SK-N-SH (cell line): ENCODE measurements around the gene CSNK2A1. TPM values are rescaled to one million over a fixed set of nuclear protein-coding genes. Genes with fewer than 3 reads are reported as not detected.

Experiments used
- CTCF ChIA-PET: fragments of 300-600, 350-600 bp; formaldehyde crosslinking; extraction: SDS; loops from one replicate; lab custom pipeline; 2021; lab: Yijun Ruan, JAX
- POLR2A ChIA-PET: fragments of 350-600 bp; sonication (Branson Sonifier 250); formaldehyde crosslinking; extraction: SDS; loops from one replicate; lab custom pipeline; 2020; ENCODE audit warnings: antibody characterized with exemption, inconsistent platforms; lab: Yijun Ruan, JAX
- DNase-seq: peaks from one replicate; pipeline ENCODE4 v3.0.0; 2012
- H2AFZ ChIP-seq: fragments of 200-600 bp; sonication (generic); 2 replicates; pipeline ENCODE4 v1.8.1; 2016; ENCODE audit warnings: antibody characterized with exemption, mild to moderate bottlenecking, low read depth
- H3F3A ChIP-seq: fragments of 200-600 bp; sonication (generic); replicated peaks from 2 replicates; pipeline ENCODE3; 2016; ENCODE audit warnings: antibody characterized with exemption, mild to moderate bottlenecking; ENCODE audit not compliant: insufficient read depth
- H3K27ac ChIP-seq, 2 experiments: fragments of 200-500 bp in 1 of 2; fragments of 200-600 bp in 1 of 2; sonication (Bioruptor generic) in 1 of 2; sonication (generic), shearing (Covaris generic) in 1 of 2; 2 replicates each; pipeline versions ENCODE4 v1.5.1 to v1.6.1; 2014 to 2016; ENCODE audit warnings: low read depth in 2 of 2, inconsistent platforms in 1 of 2, low read length in 1 of 2, mild to moderate bottlenecking in 1 of 2, mixed read lengths in 1 of 2
- H3K27me3 ChIP-seq: fragments of 200-600 bp; sonication (generic), shearing (Covaris generic); 2 replicates; pipeline ENCODE4 v1.6.1; 2016; ENCODE audit warnings: mixed run types; ENCODE audit not compliant: insufficient read depth
- H3K36me3 ChIP-seq, 2 experiments: fragments of 200-500 bp in 1 of 2; fragments of 200-600 bp in 1 of 2; sonication (Bioruptor generic) in 1 of 2; sonication (generic) in 1 of 2; replicated peaks in 1 of 2; 2 replicates each; pipeline versions ENCODE3 to v1.5.1; 2014 to 2016; ENCODE audit warnings: low read length in 1 of 2, mild to moderate bottlenecking in 1 of 2; ENCODE audit not compliant: insufficient read depth in 2 of 2, control insufficient read depth in 1 of 2
- H3K4me1 ChIP-seq, 2 experiments: fragments of 200-500 bp in 1 of 2; fragments of 200-600 bp in 1 of 2; sonication (Bioruptor generic) in 1 of 2; sonication (generic), shearing (Covaris generic) in 1 of 2; 2 replicates each; pipeline versions ENCODE4 v1.5.1 to v1.6.1; 2014 to 2016; ENCODE audit warnings: low read depth in 1 of 2, low read length in 1 of 2, mixed run types in 1 of 2; ENCODE audit not compliant: insufficient read depth in 2 of 2, control insufficient read depth in 1 of 2
- H3K4me2 ChIP-seq: fragments of 200-600 bp; sonication (generic), shearing (Covaris generic); 2 replicates; pipeline ENCODE4 v1.6.1; 2017; ENCODE audit warnings: mixed run types
- H3K4me3 ChIP-seq, 2 experiments: fragments of 200-500 bp in 1 of 2; fragments of 200-600 bp in 1 of 2; sonication (Bioruptor generic) in 1 of 2; sonication (generic), shearing (Covaris generic) in 1 of 2; 2 replicates each; pipeline versions ENCODE4 v1.5.1 to v1.8.1; 2014 to 2016; ENCODE audit warnings: low read depth in 2 of 2, inconsistent platforms in 1 of 2, low read length in 1 of 2, mild to moderate bottlenecking in 1 of 2, mixed read lengths in 1 of 2, moderate library complexity in 1 of 2
- H3K79me2 ChIP-seq: fragments of 200-600 bp; sonication (generic); 2 replicates; pipeline ENCODE4 v1.8.1; 2017; ENCODE audit warnings: mild to moderate bottlenecking; ENCODE audit not compliant: insufficient read depth
- H3K9ac ChIP-seq: fragments of 200-600 bp; sonication (generic); 2 replicates; pipeline ENCODE4 v1.6.1; 2017; ENCODE audit warnings: mixed run types
- H3K9me2 ChIP-seq: fragments of 200-600 bp; sonication (generic); 2 replicates; pipeline ENCODE4 v1.6.1; 2017; ENCODE audit warnings: mixed run types
- H3K9me3 ChIP-seq: fragments of 200-600 bp; sonication (generic); 2 replicates; pipeline ENCODE4 v1.6.1; 2017; ENCODE audit warnings: mixed run types, mild to moderate bottlenecking, moderate library complexity
- H4K20me1 ChIP-seq: fragments of 200-600 bp; sonication (generic); 2 replicates; pipeline ENCODE4 v1.6.1; 2017; ENCODE audit warnings: mild to moderate bottlenecking, mixed run types; ENCODE audit not compliant: insufficient read depth
- ELF1 ChIP-seq: IDR thresholded peaks from 2 replicates; pipeline ENCODE4 v1.4.0; 2012
- MAX ChIP-seq: IDR thresholded peaks from 2 replicates; pipeline ENCODE4 v1.4.0; 2012; ENCODE audit warnings: low read depth
- MEF2A ChIP-seq: IDR thresholded peaks from 2 replicates; pipeline ENCODE4 v1.4.0; 2012; ENCODE audit warnings: low read depth, borderline replicate concordance
- NRF1 ChIP-seq: IDR thresholded peaks from 2 replicates; pipeline ENCODE4 v1.6.1; 2012; ENCODE audit warnings: low read depth, mild to moderate bottlenecking, low read length
- POLR2AphosphoS5 ChIP-seq: IDR thresholded peaks from 2 replicates; pipeline ENCODE4 v1.6.1; 2012; ENCODE audit warnings: low read depth, low read length
- RCOR1 ChIP-seq: fragments of 150-350 bp; IDR thresholded peaks from 2 replicates; pipeline ENCODE4 v1.6.1; 2017; ENCODE audit warnings: antibody characterized with exemption, low read length
- SIN3A ChIP-seq: IDR thresholded peaks from 2 replicates; pipeline ENCODE4 v1.6.1; 2012; ENCODE audit warnings: low read depth, mild to moderate bottlenecking, low read length, moderate library complexity, borderline replicate concordance
- TAF1 ChIP-seq: IDR thresholded peaks from 2 replicates; pipeline ENCODE4 v1.6.1; 2012; ENCODE audit warnings: low read depth, mild to moderate bottlenecking, low read length, moderate library complexity, borderline replicate concordance
- WGBS: methylation state at CpG from one replicate; pipeline ENCODE4 v1.1.6; 2017; ENCODE audit warnings: low lambda C conversion rate; 5-methylcytosine and 5-hydroxymethylcytosine counted together
- polyA plus RNA-seq, 3 experiments: library from polyadenylated mRNA; depleted of rRNA; stranded (reverse); fragments of >200 nt; gene quantifications; 2 replicates each; pipeline ENCODE4 v1.2.3, GENCODE V29; 2012
- TF ChIP-seq, protein P1 (sequence below): IDR thresholded peaks from 2 replicates; pipeline ENCODE4; 2012
- TF ChIP-seq, protein P2 (sequence below): IDR thresholded peaks from 2 replicates; pipeline ENCODE4 v1.4.0; 2012; ENCODE audit warnings: low read depth, borderline replicate concordance

CSNK2A1 gene
- polyA plus RNA-seq, 1 of the 3 experiments (the other 2 are of a cell fraction) = 61.9 TPM

DNA sequence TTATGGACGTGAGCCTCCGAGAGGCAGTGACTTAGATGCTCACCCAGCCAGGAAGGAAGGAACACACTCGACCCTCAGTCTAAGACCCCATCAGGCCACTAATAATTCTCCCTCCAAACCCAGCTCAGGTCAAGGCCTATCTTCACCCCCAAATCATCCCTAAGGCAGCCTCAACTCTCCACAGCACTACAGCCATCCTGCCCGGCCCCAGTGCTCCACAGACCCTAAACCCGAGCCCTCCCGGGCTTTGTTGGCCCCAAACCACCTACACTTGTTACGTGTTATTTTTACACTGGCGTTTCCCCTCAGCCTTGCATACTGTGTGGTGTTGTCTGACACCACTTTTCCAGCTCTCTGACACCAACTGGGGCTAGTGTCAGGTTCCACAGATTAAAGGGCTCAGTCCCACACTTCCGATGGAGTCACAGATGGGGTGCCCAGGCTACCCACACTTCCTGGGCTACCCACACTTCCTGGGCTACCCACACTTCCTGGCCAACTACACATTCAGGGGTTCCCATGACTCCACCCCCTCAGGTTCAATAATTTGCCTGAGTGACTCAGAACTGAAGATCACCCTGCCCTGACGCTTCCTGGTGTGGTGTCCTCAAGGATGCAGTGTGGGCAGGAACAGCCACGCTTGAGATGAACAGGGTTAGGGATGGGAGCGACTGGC is 110.2 kb downstream of the CSNK2A1 start:
- 87% methylated on average over 12 of the region's 12 CpGs for WGBS
- no peak overlapping the region for H3K4me3 ChIP-seq
- H3K9ac ChIP-seq = no peak overlapping the region
- CTCF ChIA-PET = interaction anchor here (6.8 kb wide), 1 partner anchor 80 kb away, joined by 94 read pairs; no protein-coding TSS in a partner anchor
- TF ChIP-seq MAX = no peak
- TF ChIP-seq NRF1 = no peak
- TF ChIP-seq TAF1 = no peak
- TF ChIP-seq MEF2A = no peak
- TF ChIP-seq, protein P1, sequence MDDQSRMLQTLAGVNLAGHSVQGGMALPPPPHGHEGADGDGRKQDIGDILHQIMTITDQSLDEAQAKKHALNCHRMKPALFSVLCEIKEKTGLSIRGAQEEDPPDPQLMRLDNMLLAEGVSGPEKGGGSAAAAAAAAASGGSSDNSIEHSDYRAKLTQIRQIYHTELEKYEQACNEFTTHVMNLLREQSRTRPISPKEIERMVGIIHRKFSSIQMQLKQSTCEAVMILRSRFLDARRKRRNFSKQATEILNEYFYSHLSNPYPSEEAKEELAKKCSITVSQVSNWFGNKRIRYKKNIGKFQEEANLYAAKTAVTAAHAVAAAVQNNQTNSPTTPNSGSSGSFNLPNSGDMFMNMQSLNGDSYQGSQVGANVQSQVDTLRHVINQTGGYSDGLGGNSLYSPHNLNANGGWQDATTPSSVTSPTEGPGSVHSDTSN = no peak
- TF ChIP-seq, all 33 proteins: peak for 0
- POLR2A ChIA-PET = no interaction called here
- Histone ChIP-seq H3F3A (peaks cover 16% of the 10 kb centered on the region), H3K9me2 (no peaks in the 10 kb centered on the region), H3K27me3 (no peaks in the 10 kb centered on the region), H4K20me1 (peaks cover 3% of the 10 kb centered on the region; the same call in 1 of the 2 replicates), H3K4me2 (no peak overlapping the region), H3K9me3 (no peaks in the 10 kb centered on the region), H3K4me1 (peaks cover 0 to 5% of the 10 kb centered on the region in 2 experiments; a peak in 1 of 4 replicates), H3K36me3 (peaks cover 23 to 70% of the 10 kb centered on the region in 2 experiments), H3K79me2 (no peaks in the 10 kb centered on the region), H3K27ac (no peak overlapping the region; a peak in 1 of 4 replicates), H2AFZ (no peak overlapping the region)
- DNase-seq = no peak

GRCh38 chr20:432677-433299 is 110.8 kb downstream of the CSNK2A1 start:
- WGBS = 98% methylated on average over 7 of the region's 11 CpGs
- ChIA-PET POLR2A (interaction anchor here (1.8 kb wide), 1 partner anchor 51 kb away, joined by 10 read pairs; the partner anchor contains the start of gene TRIB3), CTCF (interaction anchor here (1.4 to 6.8 kb wide), 7 partner anchors 10 to 212 kb away, joined by 5 to 94 read pairs (median 6); no protein-coding TSS in a partner anchor)
- Histone ChIP-seq H3K9ac (no peak overlapping the region), H3F3A (peaks cover 16% of the 10 kb centered on the region), H3K9me3 (no peaks in the 10 kb centered on the region), H2AFZ (no peak overlapping the region), H3K36me3 (peaks cover 21 to 69% of the 10 kb centered on the region in 2 experiments), H4K20me1 (peaks cover 3% of the 10 kb centered on the region; the same call in 1 of the 2 replicates), H3K4me3 (no peak overlapping the region), H3K79me2 (no peaks in the 10 kb centered on the region), H3K4me2 (no peak overlapping the region), H3K27me3 (no peaks in the 10 kb centered on the region), H3K9me2 (no peaks in the 10 kb centered on the region), H3K4me1 (peaks cover 0 to 5% of the 10 kb centered on the region in 2 experiments; a peak in 1 of 4 replicates), H3K27ac (no peak overlapping the region; a peak in 1 of 4 replicates)
- no peak for TF ChIP-seq ELF1
- no peak for TF ChIP-seq RCOR1
- TF ChIP-seq POLR2AphosphoS5 = peak; percentile 9; the same call in 1 of the 2 replicates
- no peak for TF ChIP-seq SIN3A
- TF ChIP-seq, protein P2, sequence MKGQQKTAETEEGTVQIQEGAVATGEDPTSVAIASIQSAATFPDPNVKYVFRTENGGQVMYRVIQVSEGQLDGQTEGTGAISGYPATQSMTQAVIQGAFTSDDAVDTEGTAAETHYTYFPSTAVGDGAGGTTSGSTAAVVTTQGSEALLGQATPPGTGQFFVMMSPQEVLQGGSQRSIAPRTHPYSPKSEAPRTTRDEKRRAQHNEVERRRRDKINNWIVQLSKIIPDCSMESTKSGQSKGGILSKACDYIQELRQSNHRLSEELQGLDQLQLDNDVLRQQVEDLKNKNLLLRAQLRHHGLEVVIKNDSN = no peak
- no peak for DNase-seq
